GM12878 (cell line): ENCODE data around the gene DOK4. TPM values are rescaled to one million over a fixed set of nuclear protein-coding genes. Genes with fewer than 3 reads are reported as not detected.

Experiments used
- ATAC-seq: fragments of 200-7000 bp; cut with Tn5 transposase; 3 replicates; pipeline ENCODE4 v1.9.1; 2020; ENCODE audit warnings: mild to moderate bottlenecking, moderate library complexity
- BruUV-seq: library from RNA; stranded (reverse); fragments of 400-500 nt; replicated peaks from 2 replicates; lab custom pipeline; 2021; lab: Mats Ljungman, UMichigan
- CTCF ChIA-PET: fragments of 300-600 bp; sonication (Branson Sonifier 250); formaldehyde crosslinking; extraction: SDS; loops from one replicate; lab custom pipeline; 2021; ENCODE audit warnings: inconsistent platforms; lab: Yijun Ruan, JAX
- POLR2A ChIA-PET: fragments of 350-600 bp; formaldehyde crosslinking; extraction: SDS; loops from one replicate; lab custom pipeline; 2021; ENCODE audit warnings: inconsistent platforms; lab: Charles Lee
- RAD21 ChIA-PET: fragments of 300-600 bp; sonication (Branson Sonifier 250); formaldehyde crosslinking; loops from one replicate; lab custom pipeline; 2023; ENCODE audit warnings: antibody characterized with exemption; ENCODE audit not compliant: unreplicated experiment; lab: Charles Lee
- SMC1A ChIA-PET: fragments of 300-600 bp; sonication (Branson Sonifier 250); formaldehyde crosslinking; loops from one replicate; lab custom pipeline; 2023; ENCODE audit not compliant: unreplicated experiment, uncharacterized antibody; lab: Charles Lee
- DNase-seq: peaks from one replicate; pipeline ENCODE4 v3.0.0-alpha.2; 2011; ENCODE audit warnings: low read depth, low spot score
- FAIRE-seq: peaks from 3 replicates; lab custom pipeline; 2011; peaks lifted over from hg19 to GRCh38; lab: Jason Lieb, UNC
- H2AFZ ChIP-seq: 2 replicates; pipeline ENCODE4 v1.6.0; 2011; ENCODE audit warnings: low read depth, low read length, control low read depth; ENCODE audit not compliant: control insufficient read depth
- H3K27ac ChIP-seq: 2 replicates; pipeline ENCODE4 v1.5.1; 2011; ENCODE audit warnings: control low read depth; ENCODE audit not compliant: control insufficient read depth, insufficient read depth
- H3K27me3 ChIP-seq, 2 experiments: replicated peaks in 1 of 2; 2 replicates each; pipeline versions ENCODE4 v1.6.0 to v1.6.1; 2011; ENCODE audit warnings: low read length in 1 of 2; ENCODE audit not compliant: control insufficient read depth in 2 of 2, insufficient read depth in 2 of 2
- H3K36me3 ChIP-seq, 2 experiments: 2 replicates each; pipeline ENCODE4 v1.5.1; 2011; ENCODE audit warnings: low read length in 1 of 2; ENCODE audit not compliant: control insufficient read depth in 2 of 2, insufficient read depth in 2 of 2
- H3K4me1 ChIP-seq: 2 replicates; pipeline ENCODE4 v1.6.1; 2011; ENCODE audit warnings: mild to moderate bottlenecking, low read length, moderate library complexity, mixed read lengths; ENCODE audit not compliant: control insufficient read depth, insufficient read depth
- H3K4me2 ChIP-seq: 2 replicates; pipeline ENCODE4 v1.6.0; 2011; ENCODE audit warnings: control low read depth; ENCODE audit not compliant: control insufficient read depth, insufficient read depth
- H3K4me3 ChIP-seq: fragments of 200-600 bp; sonication (generic); 2 replicates; pipeline ENCODE4 v1.5.1; 2016
- H3K79me2 ChIP-seq: 2 replicates; pipeline ENCODE4 v1.6.0; 2011; ENCODE audit warnings: low read length; ENCODE audit not compliant: control insufficient read depth, insufficient read depth
- H3K9ac ChIP-seq: 2 replicates; pipeline ENCODE4 v1.8.0; 2011; ENCODE audit warnings: low read length, control low read depth, mixed read lengths; ENCODE audit not compliant: control insufficient read depth, insufficient read depth
- H3K9me3 ChIP-seq: replicated peaks from 3 replicates; pipeline ENCODE4 v1.5.1; 2011; ENCODE audit warnings: mild to moderate bottlenecking, low read length; ENCODE audit not compliant: control insufficient read depth, insufficient read depth
- H4K20me1 ChIP-seq: 2 replicates; pipeline ENCODE4 v1.6.0; 2011; ENCODE audit not compliant: control insufficient read depth, insufficient read depth
- CEBPB ChIP-seq, 2 experiments: fragments of 150-350 bp in 1 of 2; IDR thresholded peaks; 2 replicates each; pipeline ENCODE4 v1.6.1; 2012 to 2014; ENCODE audit warnings: low read depth in 2 of 2, low read length in 2 of 2, borderline replicate concordance in 1 of 2, inconsistent platforms in 1 of 2
- CHD1 ChIP-seq: IDR thresholded peaks from 2 replicates; pipeline ENCODE4 v1.6.1; 2012; ENCODE audit warnings: low read depth, low read length, improper control_type of control experiment
- POLR2A ChIP-seq: IDR thresholded peaks from 2 replicates; pipeline ENCODE4 v1.6.1; 2011; ENCODE audit warnings: low read depth, mild to moderate bottlenecking, low read length
- WGBS: methylation state at CpG from one replicate; pipeline ENCODE4 v1.1.6; 2016; ENCODE audit warnings: low lambda C conversion rate; ENCODE audit not compliant: insufficient replicate concordance, insufficient coverage; ENCODE audit errors: missing lambda C conversion rate; 5-methylcytosine and 5-hydroxymethylcytosine counted together
- in situ Hi-C: fragments of 300-500 bp; cut with MboI; formaldehyde crosslinking; loops from 9 replicates; pipeline ENCODE4 v1.14.3; 2018; ENCODE audit warnings: mixed read lengths
- intact Hi-C: fragments of 100-400 bp; cut with micrococcal nuclease; formaldehyde crosslinking; loops from one replicate; pipeline ENCODE4 v1.14.2; 2022; ENCODE audit not compliant: unreplicated experiment
- polyA plus RNA-seq, 11 experiments: library from polyadenylated mRNA; depleted of rRNA in 4 of 11; unstranded in 6 of 11; stranded (reverse) in 5 of 11; fragments of >200 nt; fragmentation: Nextera tagmentation in 4 of 11; fragmentation: Illumina TruSeq in 1 of 11; extraction: Ambion mirVana in 4 of 11; extraction: Trizol in 1 of 11; gene quantifications; 1 replicate in 1 of 11; 2 replicates in 10 of 11; pipeline versions ENCODE4 v1.2.1 to v1.2.3, GENCODE V29; 2011 to 2016; ENCODE audit warnings: inconsistent platforms in 2 of 11, missing spikeins in 2 of 11, low read depth in 1 of 11
- total RNA-seq, 4 experiments: library from RNA; depleted of rRNA in 3 of 4; stranded (reverse); fragments of >200 nt in 3 of 4; fragmentation: Illumina TruSeq in 1 of 4; extraction: Trizol in 1 of 4; gene quantifications; 2 replicates each; pipeline versions ENCODE4 v1.2.1 to v1.2.3, GENCODE V29; 2013 to 2021
- TF ChIP-seq, protein P1 (sequence below): fragments of 450-650 bp; IDR thresholded peaks from 2 replicates; pipeline ENCODE4 v1.6.1; 2018; ENCODE audit warnings: mild to moderate bottlenecking, low read depth, moderate library complexity; ENCODE audit not compliant: partially characterized antibody

The DOK4 gene
- total and polyA plus RNA-seq, 10 of the 15 experiments (the other 5 are each of a cell fraction or from before 2014, with no cell fraction given) = 0.20 to 7.0 (median 2.4) TPM; not detected in 1

DNA sequence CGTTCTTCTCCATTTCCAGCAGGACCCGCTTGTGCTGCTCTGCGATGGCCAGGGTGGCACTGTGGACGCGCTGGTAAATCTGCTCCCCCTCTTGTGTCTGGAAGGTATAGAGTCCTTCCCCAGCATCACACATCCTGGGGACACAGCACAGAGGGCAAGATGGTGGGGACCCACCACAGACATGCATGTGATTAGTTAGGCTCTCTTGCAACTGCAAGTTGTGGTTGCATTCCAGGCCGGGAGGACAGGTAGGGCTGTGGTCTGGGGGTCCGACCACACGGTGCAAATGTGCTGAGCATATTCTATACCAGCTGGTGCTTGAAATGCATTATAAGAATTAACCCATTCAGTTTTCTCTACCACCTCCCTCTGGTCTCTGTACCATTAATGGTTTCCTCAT is 12.4 kb downstream of the DOK4 start:
- no TSS peak for BruUV-seq
- WGBS = 90% methylated on average over 7 of the region's 8 CpGs
- DNase-seq (no peak), ATAC-seq (no peak), FAIRE-seq (no peak)
- Histone ChIP-seq H3K36me3 (peaks cover 20 to 27% of the 10 kb centered on the region in 2 experiments), H3K4me1 (peaks cover 12% of the 10 kb centered on the region), H3K4me3 (no peak overlapping the region), H3K9me3 (no peaks in the 10 kb centered on the region), H4K20me1 (no peaks in the 10 kb centered on the region), H3K27me3 (no peaks in the 10 kb centered on the region), H3K79me2 (no peaks in the 10 kb centered on the region)
- CTCF ChIA-PET = interaction anchor here (2.0 to 3.3 kb wide), 3 partner anchors 10 to 102 kb away, joined by 5 to 20 read pairs (median 19); partner anchors contain the start of gene POLR2C
- intact Hi-C loops = no loop called here
- TF ChIP-seq CHD1 = no peak
- no peak for TF ChIP-seq CEBPB (IDR thresholded peaks at IDR 0.05; ENCODE audit: borderline replicate concordance in 1 of 2, low read depth in 2 of 2, low read length in 2 of 2)
- TF ChIP-seq, all 136 proteins: peak for 0
- POLR2A ChIA-PET = interaction anchor here (0.6 kb wide), 1 partner anchor 27 kb away, joined by 3 read pairs; the partner anchor contains the start of genes CIAPIN1 and COQ9
- SMC1A ChIA-PET = interaction anchor here (1.0 kb wide), 1 partner anchor 12 kb away, joined by 3 read pairs; no protein-coding TSS in a partner anchor
- H3K27ac ChIP-seq = no peak overlapping the region
- no peak overlapping the region for H3K9ac ChIP-seq
- in situ Hi-C loops = no loop called here
- no peak overlapping the region for H3K4me2 ChIP-seq
- RAD21 ChIA-PET = no interaction called here
- no peak overlapping the region for H2AFZ ChIP-seq

DNA sequence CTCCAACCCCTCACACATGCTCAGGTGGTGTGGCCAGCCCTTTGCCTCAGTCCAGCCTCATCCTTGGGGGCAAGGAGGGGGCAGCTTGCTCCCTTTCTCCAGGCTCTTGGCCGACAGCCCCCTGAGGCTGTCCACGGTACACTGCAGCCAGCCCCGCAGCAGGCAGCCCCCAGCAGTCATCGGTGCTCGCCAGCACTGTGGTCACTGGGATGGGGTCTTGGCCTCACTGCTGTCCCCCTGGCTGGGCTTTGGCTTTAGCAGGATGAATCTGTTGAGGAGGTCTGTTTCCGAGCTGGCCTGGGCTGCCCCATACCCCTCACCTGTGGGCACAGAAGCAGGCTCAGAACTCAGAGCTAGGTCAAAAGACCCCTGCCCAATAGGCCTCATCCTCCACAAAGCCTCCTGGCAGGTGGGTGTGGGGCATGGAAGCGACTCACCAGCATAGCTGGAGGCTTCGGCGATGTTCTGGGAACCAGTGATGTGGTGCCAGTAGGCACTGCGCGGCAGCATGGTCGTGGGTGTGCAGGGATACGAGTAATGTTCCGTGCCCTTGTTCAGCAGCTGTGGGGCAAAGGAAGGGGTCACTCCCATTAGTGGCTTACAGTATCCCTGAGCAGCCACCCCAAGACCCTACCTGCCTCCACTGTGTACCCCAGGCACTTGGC is 13.0 kb downstream of the DOK4 start:
- Histone ChIP-seq H3K79me2 (no peaks in the 10 kb centered on the region), H3K27me3 (no peaks in the 10 kb centered on the region), H3K4me3 (no peak overlapping the region), H3K36me3 (peaks cover 21 to 31% of the 10 kb centered on the region in 2 experiments), H4K20me1 (no peaks in the 10 kb centered on the region), H3K4me2 (no peak overlapping the region), H3K9me3 (no peaks in the 10 kb centered on the region), H2AFZ (no peak overlapping the region), H3K4me1 (peaks cover 12% of the 10 kb centered on the region), H3K9ac (no peak overlapping the region), H3K27ac (no peak overlapping the region)
- no peak for DNase-seq
- intact Hi-C loops (no loop called here), in situ Hi-C loops (no loop called here)
- 91% methylated on average over 14 of the region's 14 CpGs for WGBS
- ChIA-PET CTCF (interaction anchor here (1.5 to 3.3 kb wide), 2 partner anchors 9 to 46 kb away, joined by 5 to 20 read pairs; partner anchors contain the start of gene POLR2C), SMC1A (no interaction called here), RAD21 (interaction anchor here (0.8 kb wide), 1 partner anchor 8 kb away, joined by 3 read pairs; no protein-coding TSS in a partner anchor), POLR2A (interaction anchor here (1.0 kb wide), 1 partner anchor 54 kb away, joined by 3 read pairs; no protein-coding TSS in a partner anchor)
- TF ChIP-seq, protein P1, sequence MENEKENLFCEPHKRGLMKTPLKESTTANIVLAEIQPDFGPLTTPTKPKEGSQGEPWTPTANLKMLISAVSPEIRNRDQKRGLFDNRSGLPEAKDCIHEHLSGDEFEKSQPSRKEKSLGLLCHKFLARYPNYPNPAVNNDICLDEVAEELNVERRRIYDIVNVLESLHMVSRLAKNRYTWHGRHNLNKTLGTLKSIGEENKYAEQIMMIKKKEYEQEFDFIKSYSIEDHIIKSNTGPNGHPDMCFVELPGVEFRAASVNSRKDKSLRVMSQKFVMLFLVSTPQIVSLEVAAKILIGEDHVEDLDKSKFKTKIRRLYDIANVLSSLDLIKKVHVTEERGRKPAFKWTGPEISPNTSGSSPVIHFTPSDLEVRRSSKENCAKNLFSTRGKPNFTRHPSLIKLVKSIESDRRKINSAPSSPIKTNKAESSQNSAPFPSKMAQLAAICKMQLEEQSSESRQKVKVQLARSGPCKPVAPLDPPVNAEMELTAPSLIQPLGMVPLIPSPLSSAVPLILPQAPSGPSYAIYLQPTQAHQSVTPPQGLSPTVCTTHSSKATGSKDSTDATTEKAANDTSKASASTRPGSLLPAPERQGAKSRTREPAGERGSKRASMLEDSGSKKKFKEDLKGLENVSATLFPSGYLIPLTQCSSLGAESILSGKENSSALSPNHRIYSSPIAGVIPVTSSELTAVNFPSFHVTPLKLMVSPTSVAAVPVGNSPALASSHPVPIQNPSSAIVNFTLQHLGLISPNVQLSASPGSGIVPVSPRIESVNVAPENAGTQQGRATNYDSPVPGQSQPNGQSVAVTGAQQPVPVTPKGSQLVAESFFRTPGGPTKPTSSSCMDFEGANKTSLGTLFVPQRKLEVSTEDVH = no peak
- peak; percentile 68 for TF ChIP-seq POLR2A
- FAIRE-seq = no peak
- no peak for ATAC-seq
- BruUV-seq = no TSS peak
